OCI-LY7 (cell line): ENCODE data around the gene SLC6A17.

Source experiments
- CTCF ChIP-seq: fragments of 200-600 bp; sonication (generic); conservative IDR thresholded peaks from 2 replicates; pipeline ENCODE4 v1.5.1; 2014; ENCODE audit warnings: mild to moderate bottlenecking, antibody characterized with exemption, low read length, moderate library complexity, mixed read lengths
- EZH2phosphoT487 ChIP-seq: fragments of 200-600 bp; sonication (generic); IDR thresholded peaks from 2 replicates; pipeline ENCODE4 v1.6.1; 2018; ENCODE audit warnings: low read depth, borderline replicate concordance, mild to moderate bottlenecking, mixed run types, antibody characterized with exemption, low read length, moderate library complexity, mixed read lengths

GRCh38 chr1:110213143-110213540 lies 62.8 kb downstream of the SLC6A17 start:
- TF ChIP-seq CTCF (no peak), EZH2phosphoT487 (no peak)
